ENCODE results near the gene ZBTB7A. TPM values are rescaled to one million over a fixed set of nuclear protein-coding genes. Genes with fewer than 3 reads are reported as not detected.
"Not testable (repeated sequence)": the region's sequence is repeated elsewhere in the genome, so short reads cannot be mapped to it uniquely, and the experiment has no call there.

Gene ZBTB7A
- total RNA-seq, 4 donors from 2014 or later, result 71.9 to 137 (median 114) TPM

DNA sequence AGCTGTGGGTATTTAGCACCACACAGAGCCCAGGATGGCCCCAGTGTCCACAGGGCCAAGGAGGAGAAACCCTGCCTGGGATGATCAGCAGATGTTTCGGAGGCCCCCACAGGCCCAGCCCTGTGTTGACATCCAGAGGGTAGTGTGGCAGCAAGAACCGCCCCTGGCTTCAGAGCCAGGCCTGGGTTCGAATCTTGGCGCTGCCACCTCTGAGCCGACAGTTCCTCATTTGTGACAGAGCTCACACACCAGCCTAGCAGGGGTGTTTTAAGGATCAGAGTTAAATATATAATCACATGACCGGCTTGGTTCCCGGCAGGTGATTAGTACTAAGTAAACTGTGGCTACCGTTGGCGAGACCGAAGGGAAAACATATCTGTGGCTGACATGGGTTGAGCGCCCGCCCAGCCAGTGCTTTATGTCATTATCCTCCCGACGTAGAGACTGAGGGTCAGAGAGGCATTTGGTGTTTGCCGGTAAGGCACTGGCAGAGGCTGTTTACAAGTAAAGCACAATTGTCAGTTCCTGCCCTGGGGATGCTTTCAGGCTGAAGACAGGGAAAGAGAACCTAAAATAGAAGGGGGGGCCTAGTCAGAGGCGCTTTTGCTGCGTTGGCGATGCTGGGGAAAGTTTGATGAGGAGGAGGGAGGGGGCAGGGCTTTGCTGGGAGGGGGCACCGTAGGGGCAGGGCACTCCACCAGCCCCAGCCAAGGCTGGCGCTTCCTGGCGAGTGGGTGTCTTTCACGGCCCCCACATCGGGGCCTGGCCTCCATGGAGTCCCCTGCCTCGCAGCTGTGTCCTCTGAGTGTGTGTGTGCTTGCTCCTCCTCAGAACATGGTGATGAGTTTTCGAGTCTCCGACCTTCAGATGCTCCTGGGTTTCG, 54.4 kb downstream of the ZBTB7A start:
- H3K27ac ChIP-seq (replicated peaks in 1 of 4), result peak overlapping the region; percentile 41 to 84 (median 54)
- H3K27me3 ChIP-seq, result no peaks in the 10 kb centered on the region
- peaks cover 80 to 92% (median 91%) of the 10 kb centered on the region in 4 donors for H3K4me1 ChIP-seq
- H3K36me3 ChIP-seq, result peaks cover 14 to 30% (median 24%) of the 10 kb centered on the region in 4 donors
- no peak overlapping the region for H3K4me3 ChIP-seq
- TF ChIP-seq POLR2AphosphoS5 (IDR thresholded peaks at IDR 0.05), result no peak
- TF ChIP-seq EP300 (IDR thresholded peaks at IDR 0.05), result no peak
- no peak for TF ChIP-seq POLR2A (IDR thresholded peaks at IDR 0.05; ENCODE audit: low read depth)
- TF ChIP-seq, protein P1, sequence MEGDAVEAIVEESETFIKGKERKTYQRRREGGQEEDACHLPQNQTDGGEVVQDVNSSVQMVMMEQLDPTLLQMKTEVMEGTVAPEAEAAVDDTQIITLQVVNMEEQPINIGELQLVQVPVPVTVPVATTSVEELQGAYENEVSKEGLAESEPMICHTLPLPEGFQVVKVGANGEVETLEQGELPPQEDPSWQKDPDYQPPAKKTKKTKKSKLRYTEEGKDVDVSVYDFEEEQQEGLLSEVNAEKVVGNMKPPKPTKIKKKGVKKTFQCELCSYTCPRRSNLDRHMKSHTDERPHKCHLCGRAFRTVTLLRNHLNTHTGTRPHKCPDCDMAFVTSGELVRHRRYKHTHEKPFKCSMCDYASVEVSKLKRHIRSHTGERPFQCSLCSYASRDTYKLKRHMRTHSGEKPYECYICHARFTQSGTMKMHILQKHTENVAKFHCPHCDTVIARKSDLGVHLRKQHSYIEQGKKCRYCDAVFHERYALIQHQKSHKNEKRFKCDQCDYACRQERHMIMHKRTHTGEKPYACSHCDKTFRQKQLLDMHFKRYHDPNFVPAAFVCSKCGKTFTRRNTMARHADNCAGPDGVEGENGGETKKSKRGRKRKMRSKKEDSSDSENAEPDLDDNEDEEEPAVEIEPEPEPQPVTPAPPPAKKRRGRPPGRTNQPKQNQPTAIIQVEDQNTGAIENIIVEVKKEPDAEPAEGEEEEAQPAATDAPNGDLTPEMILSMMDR (IDR thresholded peaks at IDR 0.05), result no peak
- H3K9me3 ChIP-seq, result no peaks in the 10 kb centered on the region
- intact Hi-C loops (cut with DNase I), result no loop called here
- 75% methylated on average over 25 of the region's 27 CpGs for WGBS
- no peak for DNase-seq (ENCODE audit: extremely low spot score)

DNA sequence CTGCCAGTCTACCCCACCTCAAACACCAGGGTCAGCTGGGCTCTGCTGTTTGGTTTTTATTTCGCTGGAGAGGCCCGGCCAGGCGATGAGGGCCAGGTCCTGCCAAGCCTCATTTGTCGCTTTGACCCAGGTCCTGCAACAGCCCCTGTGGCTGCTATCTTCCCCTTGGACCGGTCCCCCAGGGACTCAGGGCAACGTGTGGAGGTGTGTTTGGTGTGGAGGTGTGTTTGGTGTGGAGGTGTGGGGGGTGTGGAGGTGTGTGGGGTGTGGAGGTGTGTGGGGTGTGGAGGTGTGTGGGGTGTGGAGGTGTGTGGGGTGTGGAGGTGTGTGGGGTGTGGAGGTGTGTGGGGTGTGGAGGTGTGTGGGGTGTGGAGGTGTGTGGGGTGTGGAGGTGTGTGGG, 55.3 kb downstream of the ZBTB7A start:
- WGBS, result 53% methylated on average over 3 of the region's 6 CpGs
- H3K27me3 ChIP-seq; H3K9me3 ChIP-seq; H3K4me3 ChIP-seq; intact Hi-C loops (cut with DNase I); DNase-seq (ENCODE audit: extremely low spot score): not testable (repeated sequence)
- H3K27ac ChIP-seq (replicated peaks in 1 of 4), result peak overlapping the region in 3 of 4 donors; percentile 90 to 95 (median 90)
- H3K4me1 ChIP-seq, result peaks cover 81 to 89% (median 88%) of the 10 kb centered on the region in 4 donors
- peaks cover 14 to 30% (median 22%) of the 10 kb centered on the region in 4 donors for H3K36me3 ChIP-seq

DNA sequence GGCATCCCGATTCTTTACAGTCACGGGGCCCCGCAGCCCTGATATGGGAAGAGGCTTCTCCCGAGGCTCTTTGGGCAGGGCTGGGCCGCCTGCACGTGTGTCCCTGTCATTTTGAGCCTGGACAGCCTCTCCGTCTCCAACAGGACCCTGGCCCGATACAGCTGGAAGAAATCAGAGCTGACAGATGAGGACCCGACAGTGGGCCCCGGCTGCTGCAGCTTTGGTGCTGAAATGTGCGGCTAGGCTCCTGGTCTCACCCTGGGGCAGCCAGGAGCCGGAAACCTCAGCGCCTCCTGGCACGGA, 55.9 kb downstream of the ZBTB7A start:
- Histone ChIP-seq H3K4me3 (peak overlapping the region in 1 of 4 donors; percentile 13), H3K9me3 (no peaks in the 10 kb centered on the region), H3K27ac (replicated peaks in 1 of 4) (peak overlapping the region; percentile 62 to 95 (median 90)), H3K27me3 (no peaks in the 10 kb centered on the region), H3K36me3 (peaks cover 14 to 30% (median 20%) of the 10 kb centered on the region in 4 donors), H3K4me1 (peaks cover 76 to 88% (median 86%) of the 10 kb centered on the region in 4 donors)
- 72% methylated on average over 6 of the region's 14 CpGs for WGBS
- TF ChIP-seq EP300 (IDR thresholded peaks at IDR 0.05), result no peak
- TF ChIP-seq, protein P1 (IDR thresholded peaks at IDR 0.05), result no peak
- TF ChIP-seq POLR2AphosphoS5 (IDR thresholded peaks at IDR 0.05), result no peak
- no peak for TF ChIP-seq POLR2A (IDR thresholded peaks at IDR 0.05; ENCODE audit: low read depth)
- no peak for DNase-seq (ENCODE audit: extremely low spot score)
- intact Hi-C loops (cut with DNase I), result no loop called here

DNA sequence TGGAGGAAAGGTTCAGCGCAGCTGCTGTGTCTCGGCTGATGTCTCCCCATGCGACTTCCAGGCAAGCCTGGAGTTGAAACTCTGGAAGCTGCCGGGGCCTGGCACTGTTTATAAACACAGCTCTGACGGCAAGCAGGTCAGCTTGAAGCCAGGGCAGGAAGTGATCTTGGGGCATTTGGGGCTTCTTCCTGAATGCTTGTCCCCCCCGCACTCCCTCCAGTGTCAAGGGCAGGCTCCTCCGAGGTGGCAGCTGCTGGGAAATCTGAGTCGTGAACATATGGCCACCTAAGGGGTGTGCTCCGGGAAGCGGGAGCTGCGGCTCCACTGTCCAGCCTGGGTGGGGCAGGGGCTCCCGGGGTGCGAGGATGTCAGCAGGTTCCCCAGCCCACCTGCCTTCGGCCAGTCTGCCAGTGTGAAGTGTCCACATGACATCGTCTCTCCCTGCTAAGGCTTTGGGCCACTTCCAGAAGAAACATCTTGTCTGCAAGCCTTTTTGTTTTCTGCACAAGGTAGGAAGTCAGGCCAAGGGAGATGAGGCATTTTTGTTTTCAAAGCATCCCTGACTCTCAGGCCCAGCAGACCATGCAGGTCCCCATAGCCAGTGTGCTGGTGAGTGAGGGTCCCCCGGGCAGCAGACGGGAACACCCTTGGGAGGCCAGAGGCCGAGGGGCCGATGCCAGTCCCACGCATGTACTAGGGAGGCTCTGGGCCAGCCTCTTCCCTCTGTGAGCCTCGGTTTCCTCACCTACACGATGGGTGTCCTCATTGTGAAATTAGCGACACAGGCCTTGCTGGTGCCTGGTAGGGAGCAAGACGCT, 56.5 kb downstream of the ZBTB7A start:
- DNase-seq (ENCODE audit: extremely low spot score), result no peak
- intact Hi-C loops (cut with DNase I), result no loop called here
- Histone ChIP-seq H3K27ac (replicated peaks in 1 of 4) (peak overlapping the region; percentile 62 to 95 (median 90)), H3K4me1 (peaks cover 71 to 82% (median 80%) of the 10 kb centered on the region in 4 donors), H3K9me3 (no peaks in the 10 kb centered on the region), H3K36me3 (peaks cover 14 to 30% (median 20%) of the 10 kb centered on the region in 4 donors), H3K4me3 (peak overlapping the region; percentile 17 to 92 (median 28)), H3K27me3 (no peaks in the 10 kb centered on the region)
- 46% methylated on average over 16 of the region's 24 CpGs for WGBS
- TF ChIP-seq POLR2AphosphoS5 (IDR thresholded peaks at IDR 0.05) (peak in 1 of 2 donors; percentile 43), POLR2A (IDR thresholded peaks at IDR 0.05; ENCODE audit: low read depth) (no peak)

DNA sequence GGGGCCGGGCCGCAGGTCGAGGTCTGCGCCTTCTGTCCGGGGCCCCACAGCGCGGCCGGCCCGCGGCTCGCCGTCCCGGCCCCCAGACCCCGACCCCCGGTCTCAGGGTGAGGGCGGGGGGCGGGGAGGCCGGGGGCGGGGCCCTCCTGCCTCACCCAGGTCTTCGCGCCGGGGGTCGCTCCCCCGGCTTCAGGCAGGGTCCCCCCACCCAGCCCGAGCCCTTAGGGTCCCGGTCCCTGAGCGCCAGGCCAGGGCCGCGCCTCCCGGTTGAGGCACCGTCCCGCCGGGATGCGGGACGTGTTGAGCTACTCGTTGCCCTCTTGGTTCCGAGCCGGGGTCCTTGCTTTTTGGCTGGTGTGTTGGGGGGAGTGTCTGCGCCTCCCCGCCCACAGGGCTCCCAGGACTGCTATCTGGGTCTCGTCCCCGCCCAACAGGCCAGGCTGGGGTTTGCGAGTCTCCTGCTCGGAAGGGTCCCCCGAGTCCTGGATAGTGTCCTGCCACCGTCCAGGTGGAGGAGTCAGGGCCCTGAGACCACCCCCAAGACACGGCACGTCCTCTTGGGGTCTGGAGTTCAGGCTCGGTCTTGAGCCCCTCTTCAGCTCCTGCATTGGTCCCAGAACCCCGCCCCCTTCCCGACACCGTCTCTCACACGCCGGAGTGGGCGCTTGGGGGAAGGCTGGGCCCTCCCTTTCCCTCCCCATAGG, 58.7 kb downstream of the ZBTB7A start:
- H3K27ac ChIP-seq (replicated peaks in 1 of 4), result peak overlapping the region; percentile 88 to 95 (median 90)
- H3K27me3 ChIP-seq, result no peaks in the 10 kb centered on the region
- peaks cover 2 to 13% (median 2%) of the 10 kb centered on the region in 4 donors for H3K36me3 ChIP-seq
- no peaks in the 10 kb centered on the region for H3K9me3 ChIP-seq
- intact Hi-C loops (cut with DNase I), result no loop called here
- H3K4me3 ChIP-seq, result peak overlapping the region; percentile 81 to 100 (median 88)
- WGBS, result 3% methylated on average over 13 of the region's 55 CpGs
- H3K4me1 ChIP-seq, result peaks cover 51 to 60% (median 58%) of the 10 kb centered on the region in 4 donors
- DNase-seq (ENCODE audit: extremely low spot score), result no peak
- TF ChIP-seq EP300 (IDR thresholded peaks at IDR 0.05) (no peak), POLR2A (IDR thresholded peaks at IDR 0.05; ENCODE audit: low read depth) (no peak), POLR2AphosphoS5 (IDR thresholded peaks at IDR 0.05) (no peak)
- TF ChIP-seq, protein P1 (IDR thresholded peaks at IDR 0.05), result no peak

All from esophagus muscularis mucosa (tissue), 4 donors.